GM12891 (cell line): Measurements from ENCODE around the gene ZNF175.

ENCODE experiments used
- DNase-seq: peaks from one replicate; pipeline ENCODE4 v3.0.0; 2011; ENCODE audit warnings: low spot score; ENCODE audit not compliant: insufficient read length
- FAIRE-seq: peaks from 2 replicates; lab custom pipeline; 2011; peaks lifted over from hg19 to GRCh38; lab: Jason Lieb, UNC
- PAX5 ChIP-seq: IDR thresholded peaks from 2 replicates; pipeline ENCODE4 v1.6.1; 2011; ENCODE audit warnings: low read length, moderate library complexity, mild to moderate bottlenecking; ENCODE audit not compliant: insufficient read depth, severe bottlenecking
- POLR2A ChIP-seq: IDR thresholded peaks from 2 replicates; pipeline ENCODE4 v1.6.1; 2011; ENCODE audit warnings: low read depth, low read length, control low read depth
- POLR2AphosphoS5 ChIP-seq: IDR thresholded peaks from 2 replicates; pipeline ENCODE4 v1.6.1; 2011; ENCODE audit warnings: low read depth, low read length, control low read depth
- POU2F2 ChIP-seq: IDR thresholded peaks from 2 replicates; pipeline ENCODE4 v1.6.1; 2011; ENCODE audit warnings: low read depth, mild to moderate bottlenecking, control low read depth, low read length, moderate library complexity
- SPI1 ChIP-seq: IDR thresholded peaks from 2 replicates; pipeline ENCODE4 v1.6.1; 2011; ENCODE audit warnings: low read depth, low read length, control low read depth
- TAF1 ChIP-seq: IDR thresholded peaks from 2 replicates; pipeline ENCODE4 v1.6.1; 2011; ENCODE audit warnings: low read depth, low read length, control low read depth

The ZNF175 gene

GRCh38 chr19:51599084-51599483 is 28.0 kb downstream of the ZNF175 start:
- FAIRE-seq (no peak), DNase-seq (no peak)
- TF ChIP-seq PAX5 (no peak), POU2F2 (no peak), POLR2A (no peak)

- TF ChIP-seq PAX5, result no peak
- no peak for TF ChIP-seq SPI1
- TF ChIP-seq POLR2AphosphoS5, result no peak
- no peak for TF ChIP-seq POLR2A
- no peak for TF ChIP-seq TAF1
- TF ChIP-seq POU2F2, result no peak
- no peak for DNase-seq
Measured at GRCh38 chr19:51600940-51601580, 30.0 kb downstream of the ZNF175 start.

GRCh38 chr19:51602189-51602854 is 31.2 kb downstream of the ZNF175 start:
- DNase-seq (no peak), FAIRE-seq (peak; percentile 77)
- TF ChIP-seq PAX5 (no peak), POLR2A (no peak), TAF1 (no peak), SPI1 (no peak), POU2F2 (no peak), POLR2AphosphoS5 (no peak)

More at GRCh38 chr19:51600940-51601580, 30.0 kb downstream of the ZNF175 start:
- FAIRE-seq, result peak; percentile 62

- FAIRE-seq (peak; percentile 88), DNase-seq (peak; percentile 73)
- peak; percentile 69 for TF ChIP-seq PAX5
- peak; percentile 97 for TF ChIP-seq SPI1
- no peak; the same call in 1 of the 2 replicates for TF ChIP-seq POLR2AphosphoS5
- peak; percentile 95 for TF ChIP-seq POU2F2
- TF ChIP-seq POLR2A, result no peak
Measured at GRCh38 chr19:51607077-51607476, 36.0 kb downstream of the ZNF175 start.

GRCh38 chr19:51607920-51608562 is 37.0 kb downstream of the ZNF175 start:
- DNase-seq, result no peak
- TF ChIP-seq PAX5 (no peak), SPI1 (0 out of 2 replicates have a peak, but pooled peaks have one; percentile 1)
- FAIRE-seq, result peak; percentile 69

GRCh38 chr19:51610576-51610975 is 39.5 kb downstream of the ZNF175 start:
- TF ChIP-seq POLR2A, result no peak
- no peak for TF ChIP-seq TAF1
- TF ChIP-seq POU2F2, result no peak
- no peak for TF ChIP-seq SPI1
- no peak for TF ChIP-seq PAX5
- no peak for FAIRE-seq

GRCh38 chr19:51614789-51615188 is 43.7 kb downstream of the ZNF175 start:
- TF ChIP-seq PAX5 (no peak), TAF1 (no peak), POLR2A (no peak), POLR2AphosphoS5 (no peak), POU2F2 (no peak), SPI1 (no peak)
- DNase-seq (no peak), FAIRE-seq (no peak)

More at GRCh38 chr19:51610576-51610975, 39.5 kb downstream of the ZNF175 start:
- no peak for DNase-seq

GRCh38 chr19:51615991-51616390 is 44.9 kb downstream of the ZNF175 start:
- TF ChIP-seq TAF1 (no peak), SPI1 (no peak), POLR2AphosphoS5 (no peak)
- DNase-seq (no peak), FAIRE-seq (no peak)

GRCh38 chr19:51621178-51621577 is 50.1 kb downstream of the ZNF175 start:
- peak; percentile 71 for TF ChIP-seq POU2F2
- TF ChIP-seq TAF1, result no peak
- no peak for TF ChIP-seq POLR2A
- no peak for TF ChIP-seq POLR2AphosphoS5
- peak; percentile 98 for TF ChIP-seq SPI1
- no peak for TF ChIP-seq PAX5
- FAIRE-seq (peak; percentile 95), DNase-seq (peak; percentile 57)

GRCh38 chr19:51626675-51627074 is 55.6 kb downstream of the ZNF175 start:
- no peak for FAIRE-seq
- no peak for TF ChIP-seq TAF1
- no peak for TF ChIP-seq POLR2AphosphoS5
- TF ChIP-seq POU2F2, result no peak
- TF ChIP-seq POLR2A, result no peak
- peak; percentile 63 for TF ChIP-seq SPI1
- no peak for TF ChIP-seq PAX5
- DNase-seq, result no peak
